Stimulated activated CD4-positive, alpha-beta T cell treated with anti-CD3 and anti-CD28 coated beads, Interleukin-15, amount 100 ng/mL, for 24 hours (primary cell): ENCODE results near the gene PPP6R3.
"Not testable (repeated sequence)": the region's sequence is repeated elsewhere in the genome, so short reads cannot be mapped to it uniquely, and the experiment has no call there.

Experiments used
- DNase-seq: peaks from one replicate; pipeline ENCODE4 v3.0.0-alpha.2; 2020

The PPP6R3 gene

DNA sequence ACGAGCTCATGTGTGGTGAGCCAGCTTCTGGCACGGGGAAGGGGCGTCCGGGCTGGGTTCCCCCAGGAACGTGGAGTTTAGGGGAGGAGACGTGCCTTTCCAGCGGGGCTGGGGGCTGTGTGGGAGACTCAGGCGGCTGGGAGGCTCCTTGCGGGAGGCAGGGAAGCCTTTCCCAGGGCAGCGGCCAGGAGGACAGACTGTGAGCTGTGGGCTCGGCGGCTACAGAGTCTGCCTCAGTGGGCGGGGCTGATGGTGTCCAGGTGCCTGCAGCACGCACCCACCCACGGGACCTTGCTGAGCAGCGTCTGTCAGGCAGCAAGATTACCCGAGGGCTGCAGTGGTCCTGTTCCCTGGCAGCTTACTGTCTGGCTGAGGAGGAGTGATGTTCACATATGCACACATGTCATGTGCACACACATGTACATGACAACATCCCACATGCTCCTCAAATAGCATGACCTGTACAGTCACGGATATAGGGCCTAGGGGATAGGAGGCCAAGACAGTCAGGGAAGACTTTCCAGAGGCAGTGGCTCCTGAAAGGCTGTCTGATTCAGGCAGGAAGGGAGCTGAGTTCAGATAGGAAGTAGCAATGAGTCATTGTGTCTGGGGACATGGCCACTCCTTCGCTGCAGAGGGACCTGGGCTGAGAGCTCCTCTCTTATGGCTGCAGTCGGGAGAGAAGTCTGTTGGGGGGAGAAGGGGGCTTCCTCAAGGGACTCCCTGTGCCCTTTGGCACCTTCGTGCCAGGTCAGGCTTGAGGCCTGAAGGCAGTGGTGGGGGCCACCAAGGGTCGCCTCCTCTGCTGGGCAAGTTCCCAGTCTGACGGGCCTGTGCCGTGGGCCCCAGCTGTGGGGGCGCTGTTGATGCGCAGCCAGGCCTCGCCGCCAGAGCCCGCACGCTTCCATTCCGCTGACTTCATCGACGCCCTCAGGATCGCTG, 23.3 kb upstream of the PPP6R3 start:
- no peak for DNase-seq

DNA sequence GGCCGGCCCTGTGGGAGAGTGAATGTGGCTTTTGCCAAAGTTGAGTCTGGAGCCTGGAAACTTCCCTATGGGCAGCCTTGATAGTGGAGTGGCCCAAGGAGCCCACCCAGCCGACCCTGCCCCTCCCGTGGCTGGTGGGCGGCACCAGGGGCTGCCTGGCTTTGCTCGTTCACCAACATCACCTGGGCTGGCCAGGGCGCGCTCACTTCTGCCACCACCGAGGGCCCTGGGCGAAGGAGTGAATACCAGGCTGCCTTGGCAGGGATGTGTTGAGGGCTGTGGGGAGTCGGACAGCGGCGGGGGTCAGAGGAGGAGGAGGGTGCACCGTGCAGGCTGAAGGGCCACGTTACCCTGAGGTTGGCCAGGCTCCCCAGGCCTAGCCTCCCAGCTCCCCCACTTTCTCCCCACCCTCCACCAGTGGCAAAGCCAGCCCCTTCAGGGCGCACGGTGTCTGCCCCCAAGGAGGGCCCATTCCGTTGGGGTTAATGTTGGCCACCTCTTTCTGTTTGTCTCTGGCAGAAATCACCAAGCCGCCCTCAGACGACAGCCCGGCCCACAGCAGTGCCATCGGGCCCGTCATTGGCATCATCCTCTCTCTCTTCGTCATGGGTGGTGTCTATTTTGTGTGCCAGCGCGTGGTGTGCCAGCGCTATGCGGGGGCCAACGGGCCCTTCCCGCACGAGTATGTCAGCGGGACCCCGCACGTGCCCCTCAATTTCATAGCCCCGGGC, 22.5 kb upstream of the PPP6R3 start:
- DNase-seq = no peak

DNA sequence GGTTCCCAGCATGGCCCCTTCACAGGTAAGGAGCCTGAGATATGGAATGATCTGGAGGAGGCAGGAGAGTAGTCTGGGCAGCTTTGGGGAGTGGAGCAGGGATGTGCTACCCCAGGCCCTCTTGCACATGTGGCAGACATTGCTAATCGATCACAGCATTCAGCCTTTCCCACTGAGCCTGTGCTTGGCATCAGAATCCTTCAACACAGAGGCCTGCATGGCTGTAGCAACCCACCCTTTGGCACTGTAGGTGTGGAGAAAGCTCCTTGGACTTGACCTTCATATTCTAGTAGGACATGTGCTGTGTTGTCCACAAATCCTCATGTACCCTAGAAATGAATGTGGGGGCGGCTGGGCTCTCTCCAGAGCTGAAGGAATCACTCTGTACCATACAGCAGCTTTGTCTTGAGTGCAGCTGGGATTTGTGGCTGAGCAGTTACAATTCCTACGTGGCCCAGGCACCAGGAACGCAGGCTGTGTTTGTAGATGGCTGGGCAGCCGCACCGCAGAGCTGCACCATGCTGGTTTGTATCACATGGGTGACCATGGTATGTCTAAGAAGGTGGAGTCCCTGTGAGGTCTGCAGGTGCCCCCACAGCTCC, 21.8 kb upstream of the PPP6R3 start:
- no peak for DNase-seq

DNA sequence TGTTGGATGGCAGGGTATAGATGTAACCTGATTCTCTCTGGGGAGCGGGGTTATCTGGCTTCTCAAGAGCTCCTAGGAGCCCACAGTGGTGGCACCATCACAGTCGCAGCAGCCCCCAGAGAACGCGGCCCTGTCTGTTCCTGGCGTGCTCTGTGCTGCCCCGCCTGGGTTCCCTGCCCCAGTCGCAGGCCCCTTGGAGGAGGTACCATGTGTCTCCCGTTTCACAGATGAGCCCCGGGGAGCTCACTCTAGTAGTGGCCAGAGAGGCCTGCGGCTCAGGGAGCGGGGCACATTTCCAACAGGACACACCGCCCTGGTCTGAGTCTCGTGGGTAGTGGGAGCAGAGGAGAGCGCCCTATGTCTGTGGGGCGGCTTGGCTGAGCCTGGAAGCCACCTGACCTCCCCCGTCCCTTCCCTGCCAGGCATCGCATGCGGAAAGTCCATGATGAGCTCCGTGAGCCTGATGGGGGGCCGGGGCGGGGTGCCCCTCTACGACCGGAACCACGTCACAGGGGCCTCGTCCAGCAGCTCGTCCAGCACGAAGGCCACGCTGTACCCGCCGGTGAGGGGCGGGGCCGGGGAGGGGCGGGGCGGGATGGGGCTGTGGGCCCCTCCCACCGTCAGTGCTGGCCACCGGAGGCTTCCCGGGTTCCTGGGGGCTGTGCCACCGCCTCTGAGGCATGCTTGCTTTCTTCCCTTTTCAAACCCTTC, 21.0 kb upstream of the PPP6R3 start:
- no peak for DNase-seq

GRCh38 chr11:68440224-68440623, 20.3 kb upstream of the PPP6R3 start:
- DNase-seq = no peak

DNA sequence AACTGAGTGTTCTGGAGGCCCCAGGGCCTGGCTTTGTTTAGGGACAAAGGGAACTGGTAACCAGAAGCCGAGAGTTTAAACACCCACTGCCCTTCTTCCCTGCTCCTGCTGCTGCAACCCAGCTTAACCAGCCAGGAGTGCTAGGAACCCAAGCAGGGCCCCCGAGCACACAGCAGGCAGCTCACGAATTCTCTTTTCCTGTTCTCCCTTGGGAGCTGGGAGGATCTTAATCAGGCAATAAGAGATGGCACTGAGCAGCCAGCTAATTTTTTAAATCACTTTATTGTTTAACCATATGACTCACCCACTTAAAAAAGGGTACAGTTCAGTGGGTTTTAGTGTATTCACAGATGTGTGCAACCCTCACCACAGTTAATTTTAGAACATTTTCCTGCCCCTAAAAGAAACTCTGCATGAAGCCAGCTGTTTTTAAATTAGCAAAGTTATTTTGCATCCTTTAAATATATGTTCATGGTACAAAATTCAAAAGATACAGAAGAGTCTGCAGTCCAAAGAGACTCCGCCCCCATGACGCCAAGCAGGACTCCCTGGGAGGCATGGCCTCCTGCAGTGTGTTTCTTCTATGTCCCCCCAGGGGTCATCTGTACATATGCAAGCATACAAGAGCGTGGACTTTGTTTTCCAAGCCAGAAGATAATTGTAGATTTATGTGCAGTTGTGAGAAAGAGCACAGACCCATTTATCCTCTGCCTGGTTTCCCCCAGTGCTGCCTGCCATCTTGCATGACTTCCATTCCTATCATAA, 18.9 kb upstream of the PPP6R3 start:
- DNase-seq = no peak

DNA sequence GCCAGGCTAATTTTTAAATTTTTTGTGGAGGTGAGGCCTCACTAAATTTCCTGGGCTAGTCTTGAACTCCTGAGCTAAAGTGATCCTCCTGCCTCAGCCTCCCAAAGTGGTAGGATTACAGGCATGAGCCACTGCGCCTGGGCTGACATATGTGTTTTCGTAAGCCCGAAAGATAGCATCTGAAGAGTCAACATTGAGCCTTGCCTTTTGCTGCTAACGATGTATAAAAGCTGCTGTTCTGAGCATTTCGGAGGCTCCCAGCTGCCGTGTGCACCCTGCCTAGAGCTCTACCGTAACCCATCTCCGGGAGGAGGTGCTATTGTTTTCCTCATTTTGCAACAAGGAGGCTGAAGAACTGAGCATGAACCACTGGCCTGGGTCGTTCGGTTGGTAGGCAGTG, 18.1 kb upstream of the PPP6R3 start:
- no peak for DNase-seq

- DNase-seq = no peak
These were observed 16.0 kb upstream of the PPP6R3 start for GRCh38 chr11:68444566-68444965.

DNA sequence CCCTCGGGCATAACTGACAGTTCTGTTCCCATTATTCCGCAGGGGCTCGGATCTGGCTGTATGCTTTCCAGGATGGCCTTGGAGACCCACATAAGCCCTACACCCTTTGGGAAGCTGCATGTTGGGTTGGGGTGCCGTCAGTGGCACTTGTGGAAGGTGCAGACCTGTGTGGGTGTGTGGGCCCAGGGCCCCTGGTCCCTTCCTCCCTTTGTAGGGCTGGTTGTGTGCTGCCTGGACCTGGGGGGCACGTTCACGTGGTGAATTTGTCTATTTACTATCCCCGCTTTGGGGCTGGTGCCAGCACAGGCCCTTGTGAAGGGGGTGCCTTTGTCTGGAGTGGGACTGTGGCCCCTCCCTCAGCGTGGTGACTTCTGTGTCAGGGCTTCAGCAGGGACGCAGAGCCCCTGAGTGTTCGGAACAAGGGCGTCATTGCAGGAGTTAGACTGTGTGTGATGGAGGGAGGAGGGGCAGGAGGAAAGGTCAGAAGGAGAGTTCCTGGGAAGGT, 15.0 kb upstream of the PPP6R3 start:
- DNase-seq = no peak

DNA sequence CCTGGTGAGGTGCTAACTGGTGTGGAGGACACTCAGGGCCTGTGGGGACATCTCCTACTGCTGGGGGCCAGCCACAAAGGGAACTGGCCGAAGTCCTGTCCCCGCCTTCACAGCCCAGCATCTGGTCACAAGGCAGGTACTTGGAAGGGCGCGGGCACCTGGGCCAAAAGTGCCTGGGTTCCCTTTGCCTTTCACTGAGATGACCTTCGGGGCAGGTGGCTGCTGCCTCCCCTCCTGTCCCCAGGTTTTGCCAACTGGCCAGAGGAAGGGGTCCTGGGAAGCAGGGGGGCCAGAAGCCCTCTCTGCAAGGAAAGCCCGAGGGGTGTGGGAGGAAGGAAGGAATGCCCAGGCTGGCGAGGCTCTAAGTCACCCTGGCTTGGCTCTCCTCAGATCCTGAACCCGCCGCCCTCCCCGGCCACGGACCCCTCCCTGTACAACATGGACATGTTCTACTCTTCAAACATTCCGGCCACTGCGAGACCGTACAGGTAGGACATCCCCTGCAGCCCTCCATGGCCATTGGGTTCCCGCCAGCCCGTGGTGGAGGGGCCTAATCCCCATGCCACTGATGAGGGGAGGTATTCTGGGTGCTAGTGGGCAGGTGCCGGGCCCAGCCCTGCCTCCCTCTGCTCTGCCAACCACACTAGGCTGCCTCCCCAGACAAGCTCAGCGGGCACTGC, 14.4 kb upstream of the PPP6R3 start:
- no peak for DNase-seq

DNA sequence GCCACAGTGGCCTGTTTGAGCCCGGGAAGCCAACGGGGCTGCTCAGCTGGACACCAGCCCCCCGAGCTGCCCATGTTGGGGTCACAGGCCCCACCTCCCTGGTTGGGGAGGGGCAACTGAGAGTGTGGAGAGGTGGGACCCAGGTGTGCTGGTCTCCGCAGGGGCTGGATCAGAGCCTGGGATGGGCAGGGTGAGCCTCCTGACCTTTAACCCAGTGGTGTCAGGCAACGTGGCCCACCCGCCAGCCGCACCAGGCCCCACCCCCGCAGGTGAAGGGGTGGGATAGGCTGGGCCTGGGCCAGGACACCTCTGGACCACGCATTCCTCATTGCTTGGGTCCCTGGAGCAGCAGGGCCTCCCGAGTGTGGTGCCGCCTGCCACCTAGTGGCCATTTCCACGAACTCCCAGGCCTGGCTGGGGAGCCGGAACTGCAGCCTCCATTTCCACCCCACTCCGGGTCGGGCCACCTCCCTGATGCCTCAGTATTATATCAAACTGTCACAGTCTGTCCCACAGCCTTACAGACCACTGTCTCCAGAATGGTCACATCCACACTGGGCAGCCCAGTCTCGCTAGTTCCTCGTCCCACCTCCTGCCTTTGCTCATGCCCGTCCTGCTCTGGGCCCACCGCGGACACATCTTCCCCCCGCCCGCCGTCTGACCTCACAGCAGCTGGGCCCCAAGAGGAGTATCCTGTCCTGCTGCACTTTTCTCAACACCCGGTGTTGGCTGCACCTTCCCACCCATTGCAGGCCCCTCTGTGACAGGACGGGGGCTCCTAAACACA, 13.3 kb upstream of the PPP6R3 start:
- peak; percentile 85 for DNase-seq

GRCh38 chr11:68447914-68448313, 12.6 kb upstream of the PPP6R3 start:
- DNase-seq = not testable (repeated sequence)

DNA sequence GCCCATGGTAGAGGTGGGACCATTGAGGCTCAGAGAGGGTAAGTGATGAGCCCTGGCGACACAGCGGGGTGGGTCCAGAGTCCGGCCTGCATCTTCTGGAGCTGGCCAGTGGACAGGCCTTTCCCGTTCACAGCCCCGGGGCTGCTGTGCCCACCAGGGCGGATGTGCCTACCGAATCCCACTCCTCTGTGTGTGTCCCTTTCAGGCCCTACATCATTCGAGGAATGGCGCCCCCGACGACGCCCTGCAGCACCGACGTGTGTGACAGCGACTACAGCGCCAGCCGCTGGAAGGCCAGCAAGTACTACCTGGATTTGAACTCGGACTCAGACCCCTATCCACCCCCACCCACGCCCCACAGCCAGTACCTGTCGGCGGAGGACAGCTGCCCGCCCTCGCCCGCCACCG, 11.9 kb upstream of the PPP6R3 start:
- DNase-seq = no peak

GRCh38 chr11:68449951-68450350, 10.6 kb upstream of the PPP6R3 start:
- DNase-seq = no peak

- no peak for DNase-seq
These were observed 9.8 kb upstream of the PPP6R3 start for GRCh38 chr11:68450711-68451110.

GRCh38 chr11:68454767-68455166, 5.8 kb upstream of the PPP6R3 start:
- no peak for DNase-seq

- DNase-seq = no peak
These were observed 5.1 kb upstream of the PPP6R3 start for GRCh38 chr11:68455485-68455884.

DNA sequence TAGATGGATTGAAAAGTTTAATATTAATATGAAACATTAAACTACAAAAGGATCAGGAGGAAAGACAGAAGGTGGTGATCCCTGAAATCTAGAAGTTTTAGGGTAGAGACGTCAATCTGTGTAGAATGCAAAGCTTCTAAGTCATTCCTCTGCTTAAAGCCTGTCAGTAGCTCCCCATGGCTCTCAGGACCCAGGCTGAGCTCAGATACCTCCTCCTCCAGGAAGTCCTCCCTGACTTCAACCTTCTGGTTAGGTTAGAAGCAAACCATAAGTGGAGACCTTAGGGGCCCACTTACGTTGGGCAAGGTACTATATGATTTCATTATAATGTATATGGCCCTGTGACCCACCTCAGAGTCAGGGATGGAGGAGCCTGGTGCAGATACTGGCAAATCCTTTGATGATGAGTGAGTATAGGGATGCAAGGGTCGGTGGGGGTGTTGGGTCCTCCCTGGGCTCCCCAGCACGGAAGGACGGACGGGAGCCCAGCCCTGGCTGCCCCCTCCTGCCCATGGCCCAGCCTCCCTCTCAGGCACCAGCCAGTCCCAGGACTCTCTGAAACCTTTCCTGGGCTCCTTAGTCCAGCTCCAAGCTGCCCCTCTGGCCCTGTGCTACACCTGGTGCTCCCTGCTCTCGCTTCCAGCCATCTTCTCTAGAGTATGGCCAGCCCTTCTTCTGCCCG, 3.2 kb upstream of the PPP6R3 start:
- no peak for DNase-seq

GRCh38 chr11:68457898-68458249, 2.7 kb upstream of the PPP6R3 start:
- no peak for DNase-seq

GRCh38 chr11:68458340-68458739, 2.2 kb upstream of the PPP6R3 start:
- DNase-seq = not testable (repeated sequence)
